GM21723 (cell line): Measurements from ENCODE around the gene RBM47.
A peak's percentile ranks its signal among the peaks of the same experiment; 100 is the strongest.

Source experiments
- ATAC-seq: cut with Tn5 transposase; IDR thresholded peaks from one replicate; pipeline ENCODE4 v1.9.1; 2021; ENCODE audit warnings: mild to moderate bottlenecking, moderate library complexity; ENCODE audit not compliant: unreplicated experiment

The RBM47 gene

GRCh38 chr4:40502934-40503333, 126.7 kb downstream of the RBM47 start:
- ATAC-seq: peak; percentile 76

GRCh38 chr4:40502220-40502619, 127.4 kb downstream of the RBM47 start:
- ATAC-seq: no peak

GRCh38 chr4:40500781-40501180, 128.9 kb downstream of the RBM47 start:
- ATAC-seq: no peak

- ATAC-seq: no peak
These were observed 136.5 kb downstream of the RBM47 start for GRCh38 chr4:40493160-40493559.

GRCh38 chr4:40492691-40493090, 137.0 kb downstream of the RBM47 start:
- no peak for ATAC-seq

GRCh38 chr4:40490481-40490880, 139.2 kb downstream of the RBM47 start:
- no peak for ATAC-seq

GRCh38 chr4:40489961-40490360, 139.7 kb downstream of the RBM47 start:
- no peak for ATAC-seq

- no peak for ATAC-seq
These were observed 143.1 kb downstream of the RBM47 start for GRCh38 chr4:40486534-40486933.

GRCh38 chr4:40484346-40485090, 145.1 kb downstream of the RBM47 start:
- no peak for ATAC-seq

- ATAC-seq: no peak
These were observed 146.5 kb downstream of the RBM47 start for GRCh38 chr4:40482985-40483647.

- no peak for ATAC-seq
These were observed 147.7 kb downstream of the RBM47 start for GRCh38 chr4:40481977-40482376.

GRCh38 chr4:40480291-40480690, 149.4 kb downstream of the RBM47 start:
- ATAC-seq: no peak

- no peak for ATAC-seq
These were observed 150.3 kb downstream of the RBM47 start for GRCh38 chr4:40479378-40479777.

GRCh38 chr4:40475609-40476008, 154.1 kb downstream of the RBM47 start:
- no peak for ATAC-seq

- ATAC-seq: no peak
These were observed 155.9 kb downstream of the RBM47 start for GRCh38 chr4:40473578-40474388.

- no peak for ATAC-seq
These were observed 157.7 kb downstream of the RBM47 start for GRCh38 chr4:40471923-40472322.

GRCh38 chr4:40466789-40467188, 162.9 kb downstream of the RBM47 start:
- ATAC-seq: no peak

GRCh38 chr4:40462326-40462725, 167.3 kb downstream of the RBM47 start:
- peak; percentile 81 for ATAC-seq

GRCh38 chr4:40461879-40462278, 167.8 kb downstream of the RBM47 start:
- ATAC-seq: no peak

GRCh38 chr4:40461062-40461461, 168.6 kb downstream of the RBM47 start:
- ATAC-seq: no peak

- ATAC-seq: no peak
These were observed 171.0 kb downstream of the RBM47 start for GRCh38 chr4:40458683-40459082.

GRCh38 chr4:40458109-40458508, 171.6 kb downstream of the RBM47 start:
- no peak for ATAC-seq
